Sigmoid colon (tissue), 4 donors: ENCODE measurements around the gene SPSB1.

ENCODE experiments used
- CTCF ChIP-seq, 4 experiments: fragments of 450-650 bp in 3 of 4; fragments of 200-600 bp in 1 of 4; IDR thresholded peaks; one replicate each; pipeline ENCODE4 v1.5.1; 2016 to 2019; ENCODE audit warnings: antibody characterized with exemption in 4 of 4, mild to moderate bottlenecking in 3 of 4, moderate library complexity in 2 of 4
- POLR2A ChIP-seq, 2 donors: fragments of 450-650 bp; IDR thresholded peaks; one replicate each; pipeline ENCODE4 v1.6.1; 2016; ENCODE audit warnings: antibody characterized with exemption in 2 of 2, mild to moderate bottlenecking in 2 of 2, moderate library complexity in 2 of 2
- POLR2AphosphoS5 ChIP-seq, 4 donors: sonication (generic); formaldehyde crosslinking; IDR thresholded peaks; one replicate each; pipeline ENCODE4 v1.6.1; 2017; ENCODE audit warnings: antibody characterized with exemption in 4 of 4

DNA sequence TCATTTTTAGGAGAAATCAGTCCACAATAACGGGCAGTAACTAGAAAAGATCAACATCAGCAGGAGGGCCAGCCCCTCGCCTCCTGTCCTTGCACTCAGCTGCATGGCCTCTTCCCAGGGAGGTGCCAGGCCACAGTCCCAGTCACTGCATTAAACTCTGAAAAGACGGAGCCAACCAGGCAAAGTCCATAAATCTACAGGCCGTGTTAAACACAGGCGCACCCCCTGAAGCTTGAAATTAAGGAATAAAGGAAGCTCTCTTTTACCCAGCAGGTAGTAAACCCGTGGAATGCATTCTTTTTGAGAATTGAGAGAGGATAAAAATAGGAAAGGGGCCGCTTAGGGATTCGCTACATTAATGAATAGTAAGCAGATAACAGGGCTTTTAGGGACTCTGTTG, 39.7 kb upstream of the SPSB1 start:
- no peak for TF ChIP-seq CTCF (IDR thresholded peaks at IDR 0.05)
- no peak for TF ChIP-seq POLR2A (IDR thresholded peaks at IDR 0.05)
- no peak for TF ChIP-seq POLR2AphosphoS5 (IDR thresholded peaks at IDR 0.05)
